CD1c-positive myeloid dendritic cell (primary cell): ENCODE data around the gene CLDN2.
"Not testable (repeated sequence)": the region's sequence is repeated elsewhere in the genome, so short reads cannot be mapped to it uniquely, and the experiment has no call there.

Experiments used
- DNase-seq: peaks from one replicate; pipeline ENCODE4 v3.0.0-alpha.2; 2016; ENCODE audit errors: extremely low spot score

Gene CLDN2

DNA sequence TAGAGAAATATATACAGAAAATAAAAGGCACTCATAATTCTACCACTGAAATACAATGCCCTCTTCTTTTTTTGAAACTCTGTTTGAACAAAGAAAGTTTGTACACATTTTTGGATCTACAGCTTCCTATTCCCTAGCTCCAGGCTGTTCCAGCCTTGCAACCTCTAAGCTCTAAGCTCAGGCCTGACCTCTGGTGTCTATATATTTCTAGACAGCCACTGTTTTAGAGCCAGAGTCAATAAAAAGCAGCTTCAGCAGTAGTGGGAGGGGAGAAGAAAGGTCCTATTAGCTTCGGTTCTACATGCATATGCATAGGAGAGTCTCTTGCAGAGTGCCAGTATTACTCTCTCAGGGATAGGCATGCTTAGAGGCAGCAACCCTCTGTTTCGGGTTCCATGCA, 39.7 kb downstream of the CLDN2 start:
- no peak for DNase-seq

DNA sequence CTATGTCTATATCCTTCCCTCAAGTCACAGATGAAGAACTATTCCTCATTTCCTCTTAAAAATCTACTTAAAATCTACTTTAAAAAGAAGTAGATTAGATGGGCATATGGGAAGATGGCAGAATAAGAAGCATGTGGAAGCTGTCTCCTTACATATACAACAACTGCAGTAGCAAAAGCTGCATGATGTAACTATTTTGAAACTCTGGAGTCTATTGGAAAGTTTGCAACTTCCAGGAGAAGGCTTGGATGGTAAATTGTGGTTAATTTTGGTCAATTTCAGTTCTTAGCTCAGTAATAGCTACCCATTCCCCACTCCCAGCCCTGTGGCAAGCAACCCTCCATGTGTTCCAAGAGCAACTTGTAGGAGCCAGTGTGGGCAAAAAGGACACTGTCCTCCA, 42.9 kb downstream of the CLDN2 start:
- DNase-seq, result no peak

DNA sequence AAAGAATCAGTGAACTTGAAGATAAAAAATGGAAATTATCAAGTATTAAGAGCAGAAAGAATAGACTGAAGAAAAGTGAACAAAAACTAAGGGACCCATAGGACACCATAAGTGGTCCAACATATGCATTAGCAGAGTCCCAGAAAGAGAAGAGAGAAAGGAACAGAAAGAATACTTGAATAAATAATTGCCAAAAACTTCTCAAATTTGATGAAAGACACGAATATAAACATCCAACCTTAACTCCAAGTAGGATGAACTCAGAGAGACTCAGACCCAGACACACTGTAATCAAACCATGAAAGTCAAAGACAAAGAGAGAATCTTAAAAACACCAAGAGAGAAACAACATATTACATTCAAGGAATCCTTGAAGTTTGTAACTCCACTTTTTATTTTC, 44.1 kb downstream of the CLDN2 start:
- DNase-seq, result no peak

DNA sequence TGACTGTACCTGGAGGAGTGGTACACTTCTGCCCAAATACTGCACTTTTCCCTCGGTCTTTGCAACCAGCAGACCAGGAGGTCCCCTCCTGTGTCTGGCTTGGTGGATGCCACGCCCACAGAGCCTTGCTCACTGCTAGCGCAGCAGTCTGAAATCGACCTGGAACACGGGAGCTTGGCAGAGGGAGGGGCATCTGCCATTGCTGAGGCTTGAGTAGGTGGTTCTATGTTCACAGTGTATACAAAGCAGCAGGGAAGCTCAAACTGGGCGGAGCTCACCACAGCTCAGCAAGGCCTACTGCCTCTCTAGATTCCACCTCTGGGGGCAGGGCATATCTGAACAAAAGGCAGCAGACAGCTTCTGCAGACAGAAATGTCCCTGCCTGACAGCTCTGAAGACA, 46.3 kb downstream of the CLDN2 start:
- DNase-seq, result not testable (repeated sequence)

DNA sequence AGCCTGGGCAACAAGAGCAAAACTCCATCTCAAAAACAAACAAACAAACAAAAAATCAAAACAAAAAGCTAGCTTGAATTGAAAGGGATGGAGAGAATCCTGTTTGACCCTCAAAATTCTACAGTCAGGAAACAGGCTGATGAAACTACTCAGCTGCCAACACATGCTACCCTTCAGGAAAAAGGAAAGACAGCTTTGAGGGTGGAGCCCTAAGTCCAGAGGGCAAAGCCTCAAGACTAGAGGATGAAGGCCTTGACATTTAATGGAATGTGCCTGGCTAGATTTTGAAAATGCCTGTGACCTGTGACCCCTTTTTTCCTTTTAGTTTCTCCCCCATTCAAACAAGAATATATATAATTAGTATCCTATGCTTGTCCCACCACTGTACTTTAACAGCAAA, 52.7 kb downstream of the CLDN2 start:
- no peak for DNase-seq

DNA sequence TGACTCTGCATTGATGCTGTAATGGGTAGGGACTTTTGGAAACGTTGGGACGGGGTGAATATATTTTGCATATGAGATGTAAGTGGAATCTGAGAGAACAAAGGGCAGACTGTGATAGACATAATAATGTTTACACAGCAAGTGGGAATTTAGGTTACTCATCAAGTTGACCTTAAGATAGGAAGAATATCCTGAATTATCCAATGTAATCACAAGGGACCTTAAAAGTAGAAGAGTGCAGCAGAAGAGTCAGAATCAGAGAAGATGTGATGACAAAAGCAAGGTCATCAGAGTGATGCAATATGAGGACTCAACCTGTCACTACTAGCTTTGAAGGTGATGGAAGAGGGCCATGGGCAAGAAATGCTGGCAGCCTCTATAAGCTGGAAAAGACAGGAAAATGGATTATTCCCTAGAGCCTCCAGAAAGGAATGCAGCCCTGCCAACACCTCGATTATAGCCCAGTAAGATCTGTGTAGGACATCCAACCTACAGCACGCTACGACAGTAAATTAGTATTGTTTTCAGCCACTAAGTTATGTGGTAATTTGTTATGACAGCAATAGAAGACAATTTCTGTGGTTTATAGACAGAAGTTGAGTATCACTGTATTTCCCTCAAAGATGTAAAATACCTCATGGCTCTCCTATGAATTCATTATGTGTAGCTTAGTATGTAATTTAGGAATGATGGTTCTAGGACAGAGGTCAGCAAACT, 53.4 kb downstream of the CLDN2 start:
- DNase-seq, result no peak

DNA sequence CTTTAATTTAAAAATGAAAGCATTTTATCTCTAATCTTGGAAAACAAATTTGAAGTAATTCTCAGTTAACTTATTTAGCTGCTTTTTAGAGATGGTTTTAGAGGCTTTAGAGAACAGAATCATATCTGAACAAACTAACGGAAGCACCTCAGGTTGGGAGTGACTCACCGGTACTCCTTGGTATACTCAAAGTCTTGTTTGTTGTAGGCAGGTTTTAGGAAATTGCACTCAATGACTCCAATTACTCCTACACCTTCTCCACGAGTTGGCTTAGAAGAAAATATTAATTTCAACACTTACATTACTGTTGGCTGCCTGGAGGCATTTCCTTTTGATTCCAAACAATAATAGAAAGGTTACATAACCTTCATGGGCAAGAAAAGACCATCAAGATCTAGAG, 56.2 kb downstream of the CLDN2 start:
- DNase-seq, result no peak
